ENCODE data around the gene ESPL1.

GRCh38 chr12:53245286-53245685 lies 22.8 kb upstream of the ESPL1 start:
- TF ChIP-seq POLR2A (IDR thresholded peaks at IDR 0.05) (no peak), CTCF (IDR thresholded peaks at IDR 0.05) (no peak)

Data from ovary (tissue), 3 donors.